Measurements from ENCODE around the gene GNPTG. TPM values are rescaled to one million over a fixed set of nuclear protein-coding genes. Genes with fewer than 3 reads are reported as not detected.

Gene GNPTG
- total and polyA plus RNA-seq, 9 of the 15 experiments (the other 6 are each of a cell fraction or from before 2014, with no cell fraction given), result 0.69 to 33.3 (median 13.6) TPM

DNA sequence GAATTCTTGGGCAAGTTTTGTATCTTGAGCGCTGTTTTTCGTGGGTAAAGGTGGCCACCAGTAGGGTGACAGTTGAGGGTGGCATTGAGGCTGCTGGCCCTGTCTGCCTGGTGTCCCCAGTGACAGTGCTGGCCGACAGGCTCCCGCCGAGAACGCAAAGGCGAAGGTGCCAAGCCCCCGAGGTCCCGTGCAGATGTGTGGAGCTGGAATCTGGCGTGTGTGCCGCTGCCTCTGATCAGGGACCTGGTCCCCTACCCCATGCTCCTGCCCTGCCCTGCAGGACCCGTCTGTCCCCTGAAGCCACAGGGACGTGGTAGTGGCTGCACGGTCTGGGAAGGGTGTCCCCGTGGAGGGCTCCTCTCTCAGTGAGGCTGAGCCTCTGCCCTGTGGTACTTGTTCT, 38.8 kb upstream of the GNPTG start:
- in situ Hi-C loops (cut with MboI), result no loop called here
- Histone ChIP-seq H3K4me2 (ENCODE audit: insufficient read depth, low read length) (no peak overlapping the region), H3K27ac (ENCODE audit: extremely low read depth, low read depth, low read length) (no peak overlapping the region; the same call in 2 of the 3 replicates), H3K4me1 (replicated peaks in 1 of 2; ENCODE audit: control insufficient read depth in 2 of 2, insufficient read depth in 2 of 2, low read length in 2 of 2) (peaks cover 12 to 57% of the 10 kb centered on the region in 2 experiments), H2AFZ (ENCODE audit: low read depth, low read length) (no peak overlapping the region), H3K9me1 (ENCODE audit: control insufficient read depth, insufficient read depth, low read length) (peaks cover 20% of the 10 kb centered on the region), H3K9me3 (replicated peaks; ENCODE audit: control insufficient read depth, insufficient read depth, low read depth, low read length) (no peaks in the 10 kb centered on the region), H3K36me3 (ENCODE audit: control insufficient read depth, insufficient read depth, low read length) (peaks cover 74% of the 10 kb centered on the region), H3K79me2 (ENCODE audit: control insufficient read depth, insufficient read depth, low read length) (peaks cover 68% of the 10 kb centered on the region), H3K4me3 (no peak overlapping the region), H3K9ac (ENCODE audit: insufficient read depth in 1 of 2, low read depth in 2 of 2, low read length in 2 of 2) (peak overlapping the region in 1 of 2 experiments; percentile 85; a peak in 2 of 4 replicates), H3K27me3 (ENCODE audit: control insufficient read depth in 2 of 2, insufficient read depth in 2 of 2, low read length in 2 of 2) (no peaks in the 10 kb centered on the region), H4K20me1 (replicated peaks; ENCODE audit: control insufficient read depth, insufficient read depth, low read length) (peaks cover 50% of the 10 kb centered on the region)
- ChIA-PET POLR2A (interaction anchor here (0.6 to 1.7 kb wide), 5 partner anchors 13 to 298 kb away, joined by 3 to 6 read pairs (median 4); no protein-coding TSS in a partner anchor), CTCF (ENCODE audit: low intra/inter-chr PET ratio) (no interaction called here)
- no peak for ATAC-seq
- no TSS peak for BruUV-seq (replicated peaks)
- 97% methylated on average over 15 of the region's 15 CpGs for WGBS (ENCODE audit: insufficient coverage, low coverage, missing lambda C conversion rate)
- DNase-seq (ENCODE audit: extremely low read depth in 1 of 4, low spot score in 3 of 4), result no peak
- no peak for FAIRE-seq
- TF ChIP-seq NCOA2 (IDR thresholded peaks at IDR 0.05; ENCODE audit: partially characterized antibody in 2 of 2) (no peak), ZSCAN29 (IDR thresholded peaks at IDR 0.05) (no peak), MAX (CRISPR knock-in tag; IDR thresholded peaks at IDR 0.05) (0 out of 2 replicates have a peak, but pooled peaks have one; percentile 16)
- intact Hi-C loops (cut with micrococcal nuclease), result no loop called here

DNA sequence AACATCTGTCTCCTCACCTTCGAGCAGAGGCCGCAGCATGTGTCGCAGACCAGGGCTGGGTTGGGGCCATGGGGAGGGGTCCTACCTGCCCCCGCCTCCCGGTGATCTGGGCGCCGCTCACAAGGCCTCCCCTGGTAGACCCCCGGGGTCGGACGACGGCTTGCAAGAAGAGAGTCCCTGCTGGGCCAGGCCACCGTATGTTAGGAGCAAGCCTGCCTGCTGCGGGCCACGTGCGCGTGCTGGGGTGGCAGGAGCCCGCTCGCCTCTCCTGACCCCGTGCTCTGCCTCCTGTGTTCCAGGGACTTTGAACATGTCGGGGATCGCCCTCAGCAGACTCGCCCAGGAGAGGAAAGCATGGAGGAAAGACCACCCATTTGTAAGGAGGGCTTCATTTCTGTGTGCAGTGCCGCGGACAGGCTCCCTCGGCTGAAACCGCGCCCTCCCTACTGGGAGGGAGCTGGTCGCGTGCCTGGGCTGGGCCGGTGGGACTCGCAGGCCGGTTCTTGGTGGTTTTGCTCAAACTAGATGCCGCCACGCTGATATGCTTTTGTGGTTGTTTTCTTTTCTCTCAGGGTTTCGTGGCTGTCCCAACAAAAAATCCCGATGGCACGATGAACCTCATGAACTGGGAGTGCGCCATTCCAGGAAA, 37.9 kb upstream of the GNPTG start:
- DNase-seq (ENCODE audit: extremely low read depth in 1 of 4, low spot score in 3 of 4) (no peak), ATAC-seq (no peak), FAIRE-seq (no peak)
- peaks cover 84% of the 10 kb centered on the region for H3K36me3 ChIP-seq (ENCODE audit: control insufficient read depth, insufficient read depth, low read length)
- no TSS peak for BruUV-seq (replicated peaks)
- POLR2A ChIA-PET, result interaction anchor here (0.6 to 2.4 kb wide), 7 partner anchors 8 to 29 kb away, joined by 3 to 15 read pairs (median 3); no protein-coding TSS in a partner anchor
- H3K27ac ChIP-seq (ENCODE audit: extremely low read depth, low read depth, low read length), result no peak overlapping the region
- CTCF ChIA-PET (ENCODE audit: low intra/inter-chr PET ratio), result no interaction called here
- peaks cover 68% of the 10 kb centered on the region for H3K79me2 ChIP-seq (ENCODE audit: control insufficient read depth, insufficient read depth, low read length)
- H3K9ac ChIP-seq (ENCODE audit: insufficient read depth in 1 of 2, low read depth in 2 of 2, low read length in 2 of 2), result peak overlapping the region in 1 of 2 experiments; percentile 43; a peak in 1 of 4 replicates
- H3K4me1 ChIP-seq (replicated peaks in 1 of 2; ENCODE audit: control insufficient read depth in 2 of 2, insufficient read depth in 2 of 2, low read length in 2 of 2), result peaks cover 12 to 50% of the 10 kb centered on the region in 2 experiments
- H3K27me3 ChIP-seq (ENCODE audit: control insufficient read depth in 2 of 2, insufficient read depth in 2 of 2, low read length in 2 of 2), result no peaks in the 10 kb centered on the region
- peaks cover 50% of the 10 kb centered on the region for H4K20me1 ChIP-seq (replicated peaks; ENCODE audit: control insufficient read depth, insufficient read depth, low read length)
- peaks cover 22% of the 10 kb centered on the region for H3K9me1 ChIP-seq (ENCODE audit: control insufficient read depth, insufficient read depth, low read length)
- H2AFZ ChIP-seq (ENCODE audit: low read depth, low read length), result no peak overlapping the region
- H3K4me2 ChIP-seq (ENCODE audit: insufficient read depth, low read length), result no peak overlapping the region
- intact Hi-C loops (cut with micrococcal nuclease) (no loop called here), in situ Hi-C loops (cut with MboI) (no loop called here)
- H3K4me3 ChIP-seq, result no peak overlapping the region
- H3K9me3 ChIP-seq (replicated peaks; ENCODE audit: control insufficient read depth, insufficient read depth, low read depth, low read length), result no peaks in the 10 kb centered on the region
- peak; percentile 11 for TF ChIP-seq RBM22 (IDR thresholded peaks at IDR 0.05; ENCODE audit: low read depth, low read length, poor library complexity, severe bottlenecking)
- TF ChIP-seq ZNF175 (CRISPR knock-in tag; IDR thresholded peaks at IDR 0.05; ENCODE audit: low read depth), result no peak
- TF ChIP-seq RBFOX2 (IDR thresholded peaks at IDR 0.05; ENCODE audit: low read depth, low read length), result peak; percentile 14; the same call in 1 of the 2 replicates
- TF ChIP-seq POLR2G (IDR thresholded peaks at IDR 0.05; ENCODE audit: low read depth, low read length), result 0 out of 2 replicates have a peak, but pooled peaks have one; percentile 21
- 97% methylated on average over 23 of the region's 38 CpGs for WGBS (ENCODE audit: insufficient coverage, low coverage, missing lambda C conversion rate)
